HG02970 (cell line): ENCODE results near the gene YPEL5.

Experiments used
- ATAC-seq: cut with Tn5 transposase; IDR thresholded peaks from one replicate; pipeline ENCODE4 v1.9.1; 2021; ENCODE audit warnings: mild to moderate bottlenecking, moderate library complexity, moderate number of reproducible peaks; ENCODE audit not compliant: unreplicated experiment, low FRiP score

The YPEL5 gene

DNA sequence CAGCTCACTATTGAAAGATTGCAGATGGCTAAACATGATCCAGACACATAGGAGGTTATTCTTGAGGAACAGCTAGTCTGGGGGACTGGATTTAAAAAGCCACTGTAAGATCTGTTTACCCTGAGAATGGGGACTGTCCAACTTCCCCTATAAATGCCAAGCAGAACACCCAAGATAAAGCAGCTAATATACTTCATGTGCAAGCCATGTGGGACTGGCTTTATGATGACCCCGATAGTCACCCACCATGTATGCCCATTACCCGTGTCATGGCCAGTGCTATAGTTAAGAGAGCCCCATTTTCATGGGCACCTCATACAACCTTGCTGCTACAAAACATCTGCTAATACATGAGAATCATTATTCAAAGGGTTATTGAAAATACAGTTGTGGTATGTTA, 16.0 kb downstream of the YPEL5 start:
- no peak for ATAC-seq

DNA sequence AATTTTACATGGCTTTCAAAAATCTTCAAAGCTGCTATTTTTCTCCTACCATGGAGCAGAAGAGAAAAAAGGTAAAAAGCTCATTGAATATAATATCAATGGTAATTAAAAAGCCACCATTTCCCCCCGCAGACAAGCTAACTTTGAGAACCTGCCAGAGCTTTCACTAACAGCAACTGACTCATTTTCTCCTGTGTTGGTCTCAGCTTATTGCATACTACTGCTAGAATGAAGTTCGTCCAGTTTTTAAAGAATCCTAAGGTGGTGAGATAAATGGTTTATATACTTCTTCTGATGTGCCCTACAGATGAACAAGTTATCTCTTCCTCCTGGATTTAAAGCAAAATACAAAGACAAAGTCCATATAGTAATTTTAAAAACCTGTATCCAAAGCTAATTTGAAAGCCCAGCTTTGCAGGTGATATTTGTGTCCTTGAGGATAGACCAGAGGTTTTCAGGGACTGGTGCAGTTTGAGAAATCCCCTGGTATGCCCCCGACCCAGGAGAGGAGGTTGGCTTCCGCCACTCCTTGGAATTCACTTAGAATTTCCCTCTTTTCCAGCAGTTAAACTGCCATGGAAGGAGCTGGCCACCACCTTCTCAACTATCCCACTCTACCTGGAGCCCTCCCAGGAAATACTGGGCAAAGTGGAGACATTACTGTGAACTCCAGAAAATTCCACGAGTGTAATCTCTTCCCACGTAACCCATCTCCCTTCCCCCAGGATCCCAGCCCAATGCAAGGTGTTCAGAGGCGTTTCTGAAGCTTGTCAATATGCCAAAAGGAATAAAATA, 17.5 kb downstream of the YPEL5 start:
- ATAC-seq, result no peak

DNA sequence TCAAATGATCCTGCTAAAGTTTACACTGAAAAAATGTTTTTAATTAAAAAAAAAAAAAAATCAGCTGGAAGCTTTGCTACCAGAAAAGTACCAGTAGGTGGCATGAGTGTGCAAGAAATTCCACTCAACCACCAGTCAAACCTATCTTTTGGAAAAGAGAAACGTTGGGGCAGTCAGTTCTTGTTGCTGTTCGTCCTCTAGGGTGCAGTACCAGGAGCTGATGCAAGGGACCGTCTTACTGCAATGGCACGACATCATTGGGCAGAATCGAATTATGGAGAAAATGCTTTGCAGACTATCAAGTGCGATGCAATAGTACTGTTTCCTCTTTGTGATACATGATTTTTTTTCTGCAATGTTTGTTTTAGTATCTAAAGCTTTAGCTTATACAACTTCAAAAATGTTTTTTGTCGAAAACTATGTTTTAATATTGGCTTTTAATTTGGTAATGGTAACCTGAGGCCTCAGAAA, 18.3 kb downstream of the YPEL5 start:
- ATAC-seq, result peak; percentile 75

DNA sequence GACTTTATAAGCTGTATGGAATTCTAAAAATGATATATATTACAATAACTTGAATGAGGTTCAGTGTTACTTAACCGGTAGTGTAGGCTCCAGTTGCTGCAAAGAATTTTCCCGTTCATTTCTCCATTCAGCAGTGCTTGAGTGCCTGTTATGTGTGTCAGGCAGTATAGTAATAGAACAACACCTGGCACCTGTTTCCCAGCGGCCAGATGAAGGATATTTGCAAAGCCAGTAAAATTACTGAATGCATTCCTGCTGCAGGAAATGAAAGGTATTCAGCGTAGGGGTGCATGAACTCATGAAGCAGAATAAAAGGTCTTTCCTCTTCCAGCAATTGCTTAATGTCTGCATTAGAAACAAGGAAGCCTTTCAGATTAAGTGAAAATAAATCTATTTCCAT, 18.8 kb downstream of the YPEL5 start:
- ATAC-seq, result no peak

DNA sequence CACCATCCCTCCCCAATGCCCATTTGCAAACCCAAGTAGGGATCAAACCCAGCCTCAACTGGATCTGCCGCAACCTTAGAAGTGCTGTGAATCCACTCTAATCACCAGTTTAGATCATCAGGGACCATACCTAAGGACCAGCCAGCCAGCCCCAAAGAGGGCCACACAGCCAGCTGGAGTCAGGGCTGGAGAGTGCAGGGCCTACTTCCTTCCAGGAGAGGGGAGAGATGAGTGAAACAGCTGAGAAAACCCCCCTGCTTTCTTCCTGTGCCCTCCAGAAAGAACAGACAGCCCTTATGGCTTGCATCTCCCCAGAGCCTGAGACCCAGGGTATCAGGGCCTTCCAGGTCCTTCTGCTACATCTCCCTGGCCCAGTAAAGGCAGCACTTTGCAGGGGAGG, 25.8 kb downstream of the YPEL5 start:
- ATAC-seq, result no peak

DNA sequence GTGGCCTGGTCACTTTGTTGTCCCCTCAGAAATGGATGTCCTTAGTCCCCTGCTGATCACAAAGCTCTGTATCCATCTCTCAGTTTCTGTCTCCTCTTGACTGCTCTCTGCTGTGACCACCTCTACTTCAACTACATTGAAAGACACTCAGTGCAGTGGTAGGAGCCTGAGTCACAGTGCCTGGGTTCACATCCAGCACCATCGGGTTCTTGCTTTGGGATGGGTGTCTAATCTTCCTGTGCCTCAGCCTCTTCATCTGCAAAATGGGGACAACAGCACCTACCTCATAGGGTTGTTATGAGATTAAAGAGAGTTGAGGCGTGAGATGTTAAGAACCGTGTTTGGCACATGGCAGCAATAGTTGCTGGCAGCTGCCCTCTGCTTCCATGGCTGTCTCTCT, 30.6 kb downstream of the YPEL5 start:
- no peak for ATAC-seq

GRCh38 chr2:30177956-30178355, 31.1 kb downstream of the YPEL5 start:
- ATAC-seq, result no peak

DNA sequence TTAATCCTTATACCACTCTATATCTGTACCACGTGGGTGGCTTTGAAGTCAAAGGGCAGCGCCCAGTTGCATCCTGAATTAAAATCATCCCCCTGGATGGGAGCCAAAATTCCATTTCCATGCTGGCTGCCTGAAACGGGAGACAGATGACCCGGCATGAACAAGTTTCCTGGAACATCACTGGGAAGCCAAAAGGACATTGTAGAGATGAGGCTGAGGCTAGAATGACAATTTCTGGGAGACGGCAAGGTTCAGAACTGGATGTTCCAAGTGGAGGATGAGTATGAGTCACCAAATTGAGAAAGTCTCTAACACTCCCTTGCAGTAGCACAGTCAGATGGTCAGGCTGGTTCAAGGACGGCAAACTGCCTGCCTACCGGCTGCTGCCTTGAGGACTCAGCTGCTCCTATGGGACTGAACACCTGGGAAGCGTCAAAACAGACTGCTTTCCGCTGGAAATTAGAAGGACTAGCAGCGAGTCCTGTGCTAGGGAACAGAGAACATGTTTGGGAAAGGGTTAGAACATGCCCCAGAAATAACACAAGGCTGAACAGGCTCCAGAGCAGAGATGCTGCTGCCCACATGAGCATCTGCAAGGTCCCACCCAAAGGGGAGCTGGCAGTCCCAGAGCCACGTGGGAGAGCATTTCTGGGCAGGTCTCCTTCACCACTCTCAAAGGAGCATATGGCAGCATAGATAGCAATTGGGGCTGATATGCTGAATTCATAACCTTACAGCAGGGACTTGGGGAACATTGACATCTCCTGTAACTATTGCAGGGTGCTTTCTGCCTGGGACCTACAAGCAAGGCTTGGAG, 32.0 kb downstream of the YPEL5 start:
- no peak for ATAC-seq

DNA sequence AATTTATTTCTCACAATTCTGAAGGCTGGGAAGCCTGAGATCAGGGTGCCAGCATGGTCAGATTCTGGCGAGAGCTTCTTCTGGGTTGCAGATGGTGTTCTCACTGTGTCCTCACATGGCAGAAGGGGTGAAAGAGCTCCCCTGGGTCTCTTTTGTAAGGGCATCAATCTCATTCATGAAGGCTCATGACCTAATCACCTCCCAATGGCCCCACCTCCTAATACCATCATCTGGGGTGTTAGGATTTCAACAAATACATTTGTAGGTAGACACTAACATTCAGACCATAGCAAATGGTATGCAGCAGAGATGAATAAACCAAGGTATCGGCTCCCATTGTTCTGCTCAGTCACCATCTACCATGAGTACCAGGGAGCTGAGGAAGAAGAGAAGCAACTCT, 32.7 kb downstream of the YPEL5 start:
- ATAC-seq, result no peak

DNA sequence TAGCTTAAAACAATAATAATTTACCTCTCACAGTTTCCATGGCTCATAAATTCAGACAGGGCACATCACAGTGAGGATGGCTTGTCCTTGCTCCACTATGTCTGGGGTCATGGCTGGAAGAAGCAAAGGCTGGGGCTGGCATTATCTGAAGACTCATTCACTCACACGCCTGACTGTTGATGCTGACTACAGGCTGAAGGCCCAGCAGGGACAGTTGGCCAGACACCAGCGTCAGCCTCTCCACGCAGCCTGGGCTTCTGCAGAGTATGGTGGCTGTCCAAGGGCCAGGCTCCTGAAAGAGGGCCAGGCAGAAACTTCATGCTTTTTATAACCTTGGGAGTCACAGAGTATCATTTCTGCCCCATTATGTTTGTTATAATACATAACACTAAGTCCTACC, 33.4 kb downstream of the YPEL5 start:
- no peak for ATAC-seq

DNA sequence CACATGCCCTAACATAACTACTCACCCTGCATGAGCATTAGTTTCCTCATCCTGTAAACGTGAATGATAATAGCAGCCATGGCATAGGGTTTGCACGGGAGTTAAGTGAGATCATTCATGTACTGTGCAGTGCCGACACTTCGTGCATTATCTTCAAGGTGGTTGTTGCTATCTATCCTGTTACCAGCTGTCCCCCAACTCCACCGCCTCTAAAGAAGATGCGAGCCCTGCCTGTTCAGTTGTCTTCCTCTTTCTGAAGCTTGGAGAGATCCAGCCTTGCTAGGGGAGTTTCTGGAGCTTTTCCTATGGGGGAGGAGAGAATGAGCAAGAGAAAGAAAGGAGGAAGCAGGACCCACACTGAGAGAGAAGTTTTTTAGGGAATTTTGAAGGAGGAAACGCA, 34.4 kb downstream of the YPEL5 start:
- ATAC-seq, result no peak

DNA sequence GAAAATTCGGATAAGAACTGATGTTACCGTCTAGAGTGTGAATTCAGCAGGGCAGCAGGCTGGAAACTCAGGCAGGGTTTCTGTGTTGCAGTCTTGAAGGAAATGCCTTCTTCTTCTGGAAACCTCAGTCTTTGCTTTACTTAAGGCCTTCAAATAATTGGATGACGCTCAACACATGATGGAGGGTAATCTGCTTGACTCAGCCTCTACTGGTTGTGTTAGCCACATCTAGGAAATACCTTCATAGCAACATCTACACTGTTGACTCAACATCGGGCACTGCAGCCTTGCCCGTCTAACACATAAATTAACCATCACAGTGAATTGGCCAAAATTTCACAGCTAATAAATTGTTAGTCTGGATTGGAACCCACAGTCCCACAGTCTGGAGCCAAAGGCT, 37.2 kb downstream of the YPEL5 start:
- ATAC-seq, result no peak

DNA sequence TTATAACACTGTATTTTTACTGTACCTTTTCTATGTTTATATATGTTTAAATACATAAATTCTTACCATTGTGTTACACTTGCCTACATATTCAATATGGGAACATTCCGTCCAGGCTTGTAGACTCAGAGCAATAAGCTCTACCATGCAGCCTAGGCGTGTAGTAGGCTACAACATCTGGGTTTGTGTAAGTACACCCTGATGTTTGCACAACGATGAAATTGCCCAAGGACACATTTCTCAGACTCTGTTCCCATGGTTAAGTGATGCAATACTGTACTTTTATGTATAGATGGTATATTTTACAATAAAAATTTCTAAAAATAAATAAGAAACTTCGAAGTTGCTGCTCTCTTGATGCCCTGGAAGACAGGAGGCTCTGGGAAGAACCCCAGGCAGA, 38.4 kb downstream of the YPEL5 start:
- ATAC-seq, result no peak

DNA sequence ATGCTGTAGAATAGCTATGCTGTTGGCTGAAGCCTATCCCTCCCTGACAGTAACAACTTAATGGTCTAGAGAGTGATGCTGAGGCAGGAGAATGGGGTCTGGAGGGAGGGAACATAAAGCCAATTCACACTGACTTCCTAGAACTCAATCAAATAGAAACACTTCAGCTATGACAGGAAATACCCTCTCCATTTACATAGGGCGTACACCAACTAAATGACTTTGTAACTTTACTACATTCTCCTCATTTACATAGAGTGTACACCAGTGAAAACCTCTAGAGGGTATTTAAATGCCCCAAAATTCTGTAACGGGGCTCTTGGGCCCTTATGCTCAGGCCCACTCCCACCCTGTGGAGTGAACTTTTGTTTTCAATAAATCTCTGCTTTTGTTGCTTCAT, 41.5 kb downstream of the YPEL5 start:
- no peak for ATAC-seq

GRCh38 chr2:30190637-30191036, 43.8 kb downstream of the YPEL5 start:
- ATAC-seq, result no peak

DNA sequence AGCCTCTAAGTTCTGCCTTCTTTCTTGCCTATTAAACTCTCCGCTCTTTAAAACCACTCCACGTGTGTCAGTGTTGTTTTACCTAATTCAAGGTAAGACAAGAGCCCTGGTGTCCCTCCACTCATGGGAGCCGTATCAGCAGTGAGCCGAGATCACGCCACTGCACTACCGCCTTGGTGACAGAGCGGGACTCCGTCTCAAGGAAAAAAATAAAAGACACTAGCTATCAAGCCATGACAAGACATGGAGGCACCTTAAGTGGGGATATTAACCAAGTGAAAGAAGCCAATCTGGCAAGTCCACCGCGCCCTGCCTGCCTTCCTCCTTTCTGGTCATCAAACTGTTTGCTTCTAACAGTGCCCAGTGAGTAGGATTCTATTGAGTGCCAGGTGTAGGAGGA, 44.3 kb downstream of the YPEL5 start:
- no peak for ATAC-seq

- ATAC-seq, result no peak
Measured at GRCh38 chr2:30191819-30192271, 45.0 kb downstream of the YPEL5 start.

DNA sequence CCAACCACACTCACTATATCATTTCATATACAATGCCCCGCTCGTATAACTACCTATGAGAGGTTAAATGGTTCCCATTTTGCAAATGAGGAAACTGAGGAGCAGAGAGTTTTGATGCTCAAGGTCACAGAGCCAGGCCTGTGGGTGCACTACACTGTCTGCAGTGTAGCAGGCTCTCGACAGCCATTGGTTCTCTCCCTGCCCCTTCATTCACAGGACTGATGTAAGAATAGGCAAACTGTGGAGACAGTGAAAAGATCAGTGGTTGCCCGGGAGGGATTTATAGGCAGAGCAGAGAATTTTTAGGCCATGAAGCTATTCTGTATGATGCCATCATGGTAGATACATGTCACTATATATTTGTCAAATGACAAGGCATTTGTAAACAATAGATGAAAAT, 45.5 kb downstream of the YPEL5 start:
- no peak for ATAC-seq

DNA sequence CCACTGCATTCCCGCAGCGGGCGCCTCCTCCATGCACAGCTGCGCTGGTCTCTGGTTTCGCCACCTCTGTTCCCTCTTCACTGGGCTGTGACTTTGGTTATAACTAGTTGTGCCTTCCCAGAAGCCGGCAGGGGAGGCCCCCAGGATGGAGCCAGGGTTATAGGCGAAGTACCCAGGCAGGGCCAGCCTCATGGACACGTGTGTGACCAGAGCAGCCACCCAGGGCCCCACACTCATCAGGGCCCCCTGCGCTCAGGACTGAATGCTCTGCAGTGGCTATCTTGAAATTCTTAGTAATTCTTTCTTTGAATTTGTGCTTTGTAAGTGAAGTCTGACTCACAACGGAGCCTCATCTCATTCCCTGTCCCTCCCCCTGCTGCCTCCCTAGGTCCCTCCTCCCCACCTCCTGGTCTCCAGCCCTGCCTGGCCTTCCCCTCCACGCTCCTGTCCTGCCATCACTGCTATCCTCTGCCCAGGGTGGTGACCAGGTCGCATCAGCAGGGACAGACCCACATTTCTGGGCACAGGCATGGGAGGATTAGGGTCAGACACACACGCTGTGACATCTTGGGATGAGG, 46.4 kb downstream of the YPEL5 start:
- ATAC-seq, result no peak

GRCh38 chr2:30194421-30194820, 47.6 kb downstream of the YPEL5 start:
- ATAC-seq, result no peak

DNA sequence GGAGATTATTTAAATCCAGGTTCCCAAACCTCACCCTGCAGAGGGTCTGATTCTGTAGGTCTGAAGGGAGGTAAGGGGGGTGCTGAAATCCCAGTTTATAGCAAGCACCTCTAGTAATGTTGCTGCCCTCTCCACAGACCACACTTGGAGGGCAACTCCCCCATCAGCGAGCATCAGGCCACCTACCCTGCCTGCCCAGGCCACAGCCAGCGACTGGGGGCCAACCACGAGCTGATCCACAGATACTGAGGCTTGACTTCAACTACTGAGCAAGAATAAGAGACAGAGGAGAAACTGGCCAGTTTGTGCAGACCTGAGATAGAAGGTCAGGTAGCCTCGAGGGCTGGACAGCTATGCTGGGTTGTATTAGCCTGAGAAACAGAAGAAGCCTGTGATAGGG, 48.2 kb downstream of the YPEL5 start:
- no peak for ATAC-seq
